ENCODE data around the gene ZNF423.

ZNF423 gene

GRCh38 chr16:49869731-49870130 lies 13.8 kb upstream of the ZNF423 start:
- no peak for DNase-seq

GRCh38 chr16:49867796-49868668 lies 12.1 kb upstream of the ZNF423 start:
- no peak for DNase-seq

GRCh38 chr16:49867234-49867633 lies 11.3 kb upstream of the ZNF423 start:
- DNase-seq, result no peak

GRCh38 chr16:49866595-49867071 lies 10.7 kb upstream of the ZNF423 start:
- no peak for DNase-seq

- DNase-seq, result no peak
These were observed 6.8 kb upstream of the ZNF423 start for GRCh38 chr16:49862694-49863093.

GRCh38 chr16:49861299-49861698 lies 5.4 kb upstream of the ZNF423 start:
- no peak for DNase-seq

- no peak for DNase-seq
These were observed 4.7 kb upstream of the ZNF423 start for GRCh38 chr16:49860593-49860992.

- no peak for DNase-seq
These were observed 3.4 kb upstream of the ZNF423 start for GRCh38 chr16:49859125-49859811.

- no peak for DNase-seq
These were observed 2.5 kb upstream of the ZNF423 start for GRCh38 chr16:49858200-49859124.

GRCh38 chr16:49857423-49858181 lies 1.7 kb upstream of the ZNF423 start:
- DNase-seq, result peak; percentile 71

GRCh38 chr16:49856672-49857330 lies 889 bp upstream of the ZNF423 start:
- peak; percentile 70 for DNase-seq

GRCh38 chr16:49855280-49855821 lies 561 bp downstream of the ZNF423 start:
- peak; percentile 67 for DNase-seq

- no peak for DNase-seq
These were observed 1.1 kb downstream of the ZNF423 start for GRCh38 chr16:49854796-49855203.

- no peak for DNase-seq
These were observed 1.6 kb downstream of the ZNF423 start for GRCh38 chr16:49854188-49854795.

- DNase-seq, result no peak
These were observed 3.6 kb downstream of the ZNF423 start for GRCh38 chr16:49852279-49852678.

- no peak for DNase-seq
These were observed 4.5 kb downstream of the ZNF423 start for GRCh38 chr16:49851468-49851787.

- DNase-seq, result no peak
These were observed 5.1 kb downstream of the ZNF423 start for GRCh38 chr16:49850558-49851467.

- DNase-seq, result no peak
These were observed 6.2 kb downstream of the ZNF423 start for GRCh38 chr16:49849754-49850108.

GRCh38 chr16:49849037-49849753 lies 6.7 kb downstream of the ZNF423 start:
- DNase-seq, result no peak
